Nucleus accumbens (tissue), 56 donors: ENCODE results near the gene ADIPOQ.
"Not testable (repeated sequence)": the region's sequence is repeated elsewhere in the genome, so short reads cannot be mapped to it uniquely, and the experiment has no call there.

Experiments
- DNase-seq, 56 donors: peaks; one replicate each; lab custom pipeline; 2025; lab: John Stamatoyannopoulos, UW

Gene ADIPOQ

DNA sequence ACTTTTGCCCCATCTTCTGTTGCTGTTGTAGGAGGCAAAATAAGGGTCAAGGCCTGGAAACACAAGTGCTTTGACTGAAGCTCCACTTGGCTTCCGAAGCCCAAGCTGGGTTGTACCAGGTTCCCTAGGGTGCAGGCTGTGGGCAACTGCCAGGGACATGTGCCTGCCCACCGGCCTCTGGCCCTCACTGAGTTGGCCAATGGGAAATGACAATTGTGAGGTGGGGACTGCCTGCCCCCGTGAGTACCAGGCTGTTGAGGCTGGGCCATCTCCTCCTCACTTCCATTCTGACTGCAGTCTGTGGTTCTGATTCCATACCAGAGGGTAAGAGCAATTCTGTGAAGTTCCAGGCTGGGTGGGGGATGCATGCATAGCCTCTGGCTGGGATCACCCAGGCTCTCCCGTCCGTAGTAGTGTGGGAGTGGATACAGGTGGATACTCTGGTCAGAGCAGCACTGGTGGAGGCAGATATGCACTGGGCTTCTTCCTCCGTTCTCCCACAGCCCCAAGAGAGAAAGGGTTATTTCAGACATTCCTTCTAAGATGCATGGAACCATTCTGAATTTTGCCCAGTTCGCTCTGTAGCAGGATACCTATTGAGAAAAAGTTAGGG, at the start of gene ADIPOQ:
ADIPOQ (plus strand) TSS at position 285 of the 613 bp plus-strand sequence. CDS start 10,349 bp downstream, outside the sequence.
- DNase-seq = no peak

DNA sequence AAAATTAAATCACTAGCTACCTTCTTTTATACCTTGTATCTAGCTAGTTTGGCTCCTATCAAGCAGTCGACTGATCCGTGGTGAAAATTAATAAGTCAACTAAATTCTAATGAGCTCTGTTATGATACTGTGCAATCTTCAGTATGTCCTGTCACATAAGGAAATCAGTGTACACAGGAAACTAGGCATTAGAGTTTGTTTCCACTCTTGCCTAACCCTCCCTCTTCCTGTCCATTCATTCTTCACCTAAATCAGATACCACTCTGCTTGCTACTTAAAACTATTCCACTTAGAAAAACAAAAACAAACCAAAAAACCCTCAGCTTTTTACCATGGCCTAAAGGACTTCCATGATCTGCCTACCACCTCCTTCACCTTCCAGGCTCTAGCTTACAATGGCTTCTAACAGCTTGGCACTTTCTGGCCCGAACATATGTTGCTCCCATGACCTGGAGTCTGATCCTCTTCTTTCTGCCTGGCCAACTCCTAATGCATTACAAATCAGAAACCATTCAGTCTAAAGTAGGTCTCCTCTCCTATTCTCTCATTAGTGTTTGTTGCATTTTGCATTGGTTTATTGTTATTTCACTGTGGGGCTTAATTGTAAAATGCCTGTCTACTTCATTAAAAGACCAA, 44.2 kb upstream of the ADIPOQ start:
- DNase-seq = no peak

DNA sequence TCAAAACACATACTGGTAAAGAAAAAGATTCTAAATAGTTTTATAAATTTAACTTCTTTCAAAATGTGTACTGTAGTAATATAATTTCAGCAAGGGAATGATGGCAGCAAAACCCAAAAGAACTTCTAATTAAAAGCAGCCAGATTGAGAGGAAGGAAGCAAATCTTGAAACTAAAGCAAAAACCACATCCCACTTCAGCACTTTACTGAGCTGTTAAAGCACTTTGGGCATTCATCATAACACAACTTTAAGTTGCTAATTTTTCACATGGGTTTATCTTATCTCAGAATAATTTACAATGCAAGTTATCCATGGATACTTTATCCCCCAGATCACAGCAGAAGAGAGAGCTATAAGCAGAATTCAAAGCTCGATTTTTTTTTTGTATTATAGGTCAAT, 42.2 kb upstream of the ADIPOQ start:
- no peak for DNase-seq

DNA sequence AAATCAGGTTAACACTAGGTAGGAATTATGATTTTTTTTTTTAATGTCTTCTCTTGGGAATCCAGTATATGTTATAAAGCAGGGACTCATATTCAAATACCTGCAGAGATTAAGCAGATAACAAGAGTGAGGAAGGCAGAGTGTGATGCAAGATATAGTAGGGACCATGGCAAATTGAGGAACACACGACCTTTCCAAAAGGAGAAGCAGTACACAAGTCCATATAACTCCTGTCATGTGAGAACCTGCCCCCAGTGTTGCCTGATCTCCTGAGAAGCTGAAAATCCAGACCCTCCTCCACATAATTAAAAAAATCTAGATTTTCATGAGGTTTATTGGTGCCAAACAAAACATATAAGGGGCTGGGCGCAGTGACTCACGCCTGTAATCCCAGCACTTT, 39.8 kb upstream of the ADIPOQ start:
- DNase-seq = no peak

DNA sequence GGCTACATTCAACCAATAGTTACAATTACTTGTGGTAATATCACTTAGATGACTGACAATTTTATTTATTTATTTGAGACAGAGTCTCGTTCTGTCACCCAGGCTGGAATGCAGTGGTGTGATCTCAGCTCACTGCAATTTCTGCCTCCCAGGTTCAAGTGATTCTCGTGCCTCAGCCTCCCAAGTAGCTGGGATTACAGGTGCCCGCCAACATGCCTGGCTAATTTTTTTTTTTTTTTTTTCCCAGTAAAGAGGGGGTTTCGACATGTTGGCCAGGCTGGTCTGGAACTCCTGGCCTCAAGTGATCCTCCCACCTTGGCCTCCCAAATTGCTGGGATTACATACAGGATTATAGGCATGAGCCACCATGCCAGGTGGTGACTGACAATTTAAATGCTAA, 39.1 kb upstream of the ADIPOQ start:
- DNase-seq = not testable (repeated sequence)

DNA sequence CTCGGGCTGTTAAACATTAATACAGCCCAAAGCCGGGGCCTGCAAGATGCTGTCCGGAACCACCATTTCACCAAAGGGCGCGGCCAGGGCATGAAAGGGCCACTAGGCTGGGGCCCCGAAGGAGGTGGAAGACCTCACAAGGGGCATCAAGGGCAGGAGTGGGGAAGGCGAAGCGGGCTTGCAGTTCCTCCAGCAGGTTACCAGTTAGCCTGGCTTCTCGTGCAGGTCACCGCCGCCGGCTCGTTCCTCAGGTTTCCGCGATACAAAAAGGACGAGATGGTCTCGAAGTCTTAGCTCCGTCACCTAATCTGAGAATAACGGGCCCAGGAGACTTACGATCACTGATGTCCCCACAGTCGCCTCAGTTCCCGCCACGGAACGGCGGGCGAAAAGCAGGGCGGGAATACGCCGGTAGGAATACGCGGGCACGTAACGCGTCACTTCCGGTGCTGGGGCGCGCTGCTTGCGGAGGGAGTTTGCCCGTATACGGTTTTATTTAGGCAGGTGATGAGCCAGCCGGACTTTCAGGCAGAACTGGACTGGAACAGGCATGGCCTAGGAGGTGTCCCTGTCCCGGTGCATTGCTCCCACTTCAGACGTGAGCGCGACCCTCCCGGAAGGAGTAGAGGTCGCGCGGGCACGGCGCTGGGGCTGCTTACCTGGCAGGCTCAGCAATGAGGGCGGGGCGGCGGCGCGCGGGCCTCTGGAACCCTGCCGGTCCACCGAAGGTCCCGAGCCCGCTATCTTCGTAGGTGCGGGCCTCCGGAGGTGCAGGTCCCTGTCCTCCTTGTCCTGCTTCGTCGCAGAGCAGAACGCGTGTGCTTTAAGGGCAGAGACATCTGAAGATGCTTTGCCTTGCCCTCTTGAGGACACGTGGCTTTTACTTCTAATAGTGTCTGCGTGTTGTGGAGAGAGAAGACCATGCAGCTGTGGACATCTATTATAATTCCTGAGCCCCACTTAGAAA, 36.1 kb upstream of the ADIPOQ start, which contains the start of gene RFC4:
RFC4 (minus strand) TSS at position 394 of the 967 bp plus-strand sequence. CDS start 1,769 bp downstream, outside the sequence.
- DNase-seq = peak; percentile 14 to 91 (median 76)

DNA sequence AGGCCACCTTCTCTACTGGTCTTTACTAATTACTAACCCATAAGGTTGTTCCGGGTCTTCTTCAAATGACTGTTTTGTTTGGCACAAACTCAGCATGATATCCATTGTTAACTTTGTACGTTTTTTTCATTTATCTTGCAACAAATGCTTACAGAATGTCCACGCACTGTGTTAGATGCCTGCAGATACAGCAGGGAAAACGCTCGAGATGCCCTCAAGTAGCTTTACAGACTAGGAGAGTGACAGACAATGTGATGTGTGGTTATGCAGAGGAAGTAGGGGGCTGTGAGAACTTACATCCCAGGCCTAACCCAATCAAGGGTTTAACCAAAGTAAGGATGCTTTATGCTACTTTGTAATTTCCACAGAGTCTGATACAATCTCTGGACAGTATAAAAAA, 35.3 kb upstream of the ADIPOQ start:
- DNase-seq = no peak

DNA sequence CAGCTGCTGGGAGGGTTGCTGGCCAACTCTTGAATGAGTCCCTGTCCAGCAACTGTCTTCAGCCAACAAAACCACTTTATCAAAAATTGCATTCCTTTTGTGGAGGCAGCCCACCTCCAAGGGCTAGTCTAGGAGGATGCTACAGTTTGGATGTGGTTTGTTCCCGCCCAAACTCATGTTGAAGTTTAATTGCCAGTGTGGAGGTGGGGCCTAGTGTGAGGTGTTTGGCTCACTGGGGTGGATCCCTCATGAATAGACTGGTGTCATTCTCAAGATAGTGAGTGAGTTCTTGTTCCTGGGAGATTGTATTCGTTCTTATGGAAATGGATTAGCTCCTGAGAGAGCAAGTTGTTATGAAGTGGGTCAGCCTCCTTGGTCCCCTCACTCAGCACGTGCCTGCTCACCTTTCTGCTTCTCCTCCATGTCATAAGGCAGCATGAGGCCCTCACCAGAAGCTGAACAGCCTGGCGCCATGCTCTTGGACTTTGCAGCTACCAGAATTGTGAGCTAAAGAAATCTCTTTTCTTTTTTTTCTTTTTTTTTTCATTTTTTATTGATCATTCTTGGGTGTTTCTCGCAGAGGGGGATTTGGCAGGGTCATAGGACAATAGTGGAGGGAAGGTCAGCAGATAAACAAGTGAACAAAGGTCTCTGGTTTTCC, 32.0 kb upstream of the ADIPOQ start:
- no peak for DNase-seq

DNA sequence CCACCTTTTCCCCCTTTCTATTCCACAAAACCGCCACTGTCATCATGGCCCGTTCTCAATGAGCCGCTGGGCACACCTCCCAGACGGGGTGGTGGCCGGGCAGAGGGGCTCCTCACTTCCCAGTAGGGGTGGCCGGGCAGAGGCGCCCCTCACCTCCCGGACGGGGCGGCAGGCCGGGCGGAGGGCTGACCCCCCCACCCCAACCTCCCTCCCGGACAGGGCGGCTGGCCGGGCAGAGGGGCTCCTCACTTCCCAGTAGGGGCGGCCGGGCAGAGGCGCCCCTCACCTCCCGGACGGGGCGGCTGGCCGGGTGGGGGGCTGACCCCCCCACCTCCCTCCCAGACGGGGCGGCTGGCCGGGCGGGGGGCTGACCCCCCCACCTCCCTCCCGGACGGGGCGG, 31.2 kb upstream of the ADIPOQ start:
- not testable (repeated sequence) for DNase-seq

DNA sequence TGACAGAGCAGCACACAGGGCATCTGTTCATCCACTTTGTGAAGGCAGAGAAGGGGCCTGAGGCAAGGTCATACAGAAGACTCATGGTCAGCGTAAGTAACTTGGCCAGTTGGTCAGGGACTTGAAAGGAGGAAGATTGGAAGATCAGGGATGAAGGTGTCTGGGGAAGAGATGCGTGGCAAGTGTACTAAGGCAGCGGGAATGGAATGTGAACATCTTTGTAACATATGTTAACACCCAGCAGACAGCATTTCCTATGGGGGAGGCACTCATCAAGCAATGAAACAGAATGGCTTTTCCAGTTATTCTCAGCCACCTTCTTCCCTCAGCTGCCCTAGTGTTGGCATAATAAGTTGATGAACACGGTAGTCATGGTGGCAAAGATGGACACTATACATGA, 28.4 kb upstream of the ADIPOQ start:
- no peak for DNase-seq

DNA sequence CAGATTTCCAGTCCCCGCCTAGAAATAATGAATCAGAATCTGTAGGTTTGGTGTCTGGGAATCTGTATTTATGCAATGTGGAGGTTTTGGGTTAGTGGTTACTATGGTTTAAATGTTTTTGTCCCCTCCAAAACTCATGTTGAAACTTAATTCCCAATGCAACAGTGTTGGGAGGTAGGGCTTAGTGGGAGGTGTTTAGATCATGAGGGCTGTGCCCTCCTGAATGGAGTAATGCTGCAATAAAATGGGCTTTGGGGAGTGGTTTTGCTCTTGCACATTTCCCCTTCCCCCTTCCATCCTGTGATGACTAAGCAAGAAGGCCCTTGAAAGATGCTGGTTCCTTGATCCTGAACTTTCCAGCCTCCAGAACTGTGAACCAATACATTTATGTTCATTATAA, 27.1 kb upstream of the ADIPOQ start:
- no peak for DNase-seq

DNA sequence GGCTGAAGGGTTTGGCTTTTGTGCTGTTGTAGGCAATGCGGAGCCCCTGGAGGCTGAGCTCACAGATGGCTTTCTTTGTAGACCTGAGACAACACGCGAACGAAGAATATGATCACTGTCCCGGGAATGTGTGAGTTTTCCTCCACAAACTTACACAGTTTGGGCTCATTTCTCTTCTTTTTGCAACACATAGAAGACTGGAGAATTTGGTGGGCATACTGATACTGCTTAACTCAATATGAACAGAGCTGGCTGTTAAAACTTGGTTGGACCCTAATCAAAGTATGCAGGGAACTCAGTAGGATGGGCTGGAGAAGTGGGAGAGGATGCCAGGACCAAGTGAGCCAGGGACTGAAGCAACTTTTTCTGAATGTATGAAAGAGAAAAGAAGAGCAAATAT, 24.0 kb upstream of the ADIPOQ start:
- DNase-seq = no peak

DNA sequence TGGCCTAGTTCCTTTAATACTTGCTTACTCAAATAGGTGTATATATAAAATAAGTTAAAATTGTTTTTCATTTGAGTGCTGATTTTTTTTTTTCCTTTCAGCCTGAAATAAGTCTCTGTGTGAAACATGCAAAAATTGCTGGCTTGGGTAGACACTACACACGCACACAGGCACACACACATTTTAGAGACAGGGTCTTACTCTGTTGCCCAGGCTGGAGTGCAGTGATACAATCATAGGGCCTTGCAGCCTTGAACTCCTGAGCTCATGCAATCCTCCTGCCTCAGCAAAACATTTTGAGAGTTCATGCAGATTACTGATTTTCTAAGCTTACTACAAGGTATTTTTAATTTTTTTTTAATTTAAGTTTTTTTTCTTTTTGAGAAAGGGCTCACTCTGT, 23.6 kb upstream of the ADIPOQ start:
- no peak for DNase-seq

DNA sequence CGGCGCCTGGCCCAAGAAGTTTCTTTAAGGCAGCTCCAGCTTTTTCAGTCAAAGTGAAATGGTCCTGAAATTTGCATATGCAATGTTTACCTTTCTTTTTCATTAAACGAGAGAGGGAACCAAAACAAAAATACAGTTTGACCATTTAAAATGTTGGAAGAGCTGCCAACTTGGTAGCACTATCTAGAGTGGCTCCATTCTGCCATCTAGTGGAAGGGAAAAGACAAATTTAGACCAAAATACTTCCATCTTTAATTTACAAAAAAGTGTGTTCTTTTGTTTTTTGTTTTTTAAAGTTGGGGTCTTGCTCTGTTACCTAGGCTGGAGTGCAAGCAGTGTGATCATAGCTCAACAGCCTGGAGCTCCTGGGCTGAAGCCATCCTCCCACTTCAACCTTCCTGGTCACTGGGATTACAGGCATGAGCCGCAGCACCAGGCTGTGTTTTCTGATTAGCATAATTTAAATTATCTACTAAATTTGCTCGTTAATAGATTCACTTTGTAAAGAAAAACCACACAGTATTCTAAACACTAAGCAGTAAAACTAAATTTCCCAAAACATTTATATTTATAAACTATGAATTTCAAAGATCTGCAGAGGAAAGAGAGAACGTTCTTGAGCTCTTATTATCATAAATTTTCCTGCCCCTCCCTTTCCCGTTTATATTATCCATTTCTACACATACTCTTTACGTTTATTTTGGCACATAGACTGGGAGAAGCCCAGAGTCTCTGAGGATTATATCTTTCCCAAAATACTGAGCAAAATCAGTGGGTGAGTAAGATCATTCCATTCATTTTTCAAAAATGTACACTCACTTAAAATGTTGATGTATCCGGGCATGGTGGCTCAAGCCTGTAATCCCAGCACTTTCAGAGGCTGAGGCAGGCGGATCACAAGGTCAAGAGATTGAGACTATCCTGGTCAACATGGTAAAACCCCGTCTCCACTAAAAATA, 20.8 kb upstream of the ADIPOQ start:
- DNase-seq = no peak

DNA sequence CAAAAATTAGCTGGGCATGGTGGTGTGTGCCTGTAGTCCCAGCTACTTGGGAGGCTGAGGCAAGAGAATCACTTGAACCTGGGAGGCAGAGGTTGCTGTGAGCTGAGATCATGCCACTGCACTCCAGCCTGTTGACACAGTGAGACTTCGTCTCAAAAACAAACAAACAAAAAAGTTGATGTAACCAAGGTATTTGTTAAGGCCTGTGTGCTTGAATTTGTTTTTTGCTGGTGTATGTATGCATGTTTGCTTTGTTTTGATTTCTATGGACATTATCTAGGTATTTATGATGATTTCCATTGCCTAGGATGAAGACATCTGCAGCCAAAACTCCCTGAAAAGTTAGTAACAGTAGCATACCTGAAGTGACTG, 20.1 kb upstream of the ADIPOQ start:
- DNase-seq = not testable (repeated sequence)

DNA sequence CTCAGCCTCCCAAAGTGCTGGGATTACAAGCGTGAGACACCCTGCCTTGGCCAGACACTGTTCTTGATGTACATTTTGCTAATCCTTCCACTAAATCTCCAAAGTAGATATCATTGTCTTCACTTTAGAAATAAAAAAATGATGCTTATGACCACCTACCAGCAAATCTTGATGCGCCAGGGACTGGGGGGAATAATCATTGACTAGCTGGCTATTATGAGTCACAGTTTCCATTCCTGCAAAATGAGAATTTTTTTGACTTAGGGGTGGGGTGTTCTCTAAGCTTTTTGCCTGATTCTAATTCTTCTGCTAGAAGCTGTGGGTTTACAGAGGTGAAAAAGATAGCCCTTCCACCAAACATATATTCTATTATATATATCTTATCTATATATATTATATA, 19.1 kb upstream of the ADIPOQ start:
- no peak for DNase-seq

DNA sequence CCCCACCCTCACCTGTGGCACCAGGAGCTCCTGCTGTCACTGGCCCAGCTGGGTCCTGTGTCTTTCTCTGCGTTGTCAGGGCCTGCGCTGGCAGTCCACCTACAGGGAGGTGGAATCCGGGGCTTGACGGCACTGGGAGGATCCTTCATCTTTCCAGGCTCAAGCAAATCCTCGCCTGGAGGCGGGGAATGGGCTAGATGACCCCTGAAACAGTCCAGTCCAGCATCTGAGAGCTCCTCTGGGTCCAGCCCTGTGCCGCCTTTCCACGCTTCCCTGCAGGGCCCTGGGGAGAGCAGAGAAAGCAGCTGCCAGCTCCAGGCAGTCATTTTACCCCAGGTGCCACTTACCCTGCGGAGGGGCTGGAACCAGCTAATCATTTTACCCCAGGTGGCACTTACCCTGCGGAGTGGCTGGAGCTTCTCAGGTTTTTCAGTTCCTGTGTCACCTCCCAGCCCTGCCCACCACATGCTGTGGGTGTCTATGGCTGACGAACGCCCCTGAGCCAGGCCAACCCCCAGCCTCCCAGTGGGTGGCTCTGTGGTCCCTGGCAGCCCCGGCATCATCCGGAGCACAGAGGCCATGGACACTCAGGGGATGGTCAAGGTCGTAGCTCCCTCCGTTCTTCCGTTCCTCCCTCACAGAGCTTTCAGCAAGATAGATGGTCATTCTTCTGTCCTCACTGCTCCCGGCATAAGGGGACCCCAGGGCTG, 17.9 kb upstream of the ADIPOQ start:
- DNase-seq = no peak

DNA sequence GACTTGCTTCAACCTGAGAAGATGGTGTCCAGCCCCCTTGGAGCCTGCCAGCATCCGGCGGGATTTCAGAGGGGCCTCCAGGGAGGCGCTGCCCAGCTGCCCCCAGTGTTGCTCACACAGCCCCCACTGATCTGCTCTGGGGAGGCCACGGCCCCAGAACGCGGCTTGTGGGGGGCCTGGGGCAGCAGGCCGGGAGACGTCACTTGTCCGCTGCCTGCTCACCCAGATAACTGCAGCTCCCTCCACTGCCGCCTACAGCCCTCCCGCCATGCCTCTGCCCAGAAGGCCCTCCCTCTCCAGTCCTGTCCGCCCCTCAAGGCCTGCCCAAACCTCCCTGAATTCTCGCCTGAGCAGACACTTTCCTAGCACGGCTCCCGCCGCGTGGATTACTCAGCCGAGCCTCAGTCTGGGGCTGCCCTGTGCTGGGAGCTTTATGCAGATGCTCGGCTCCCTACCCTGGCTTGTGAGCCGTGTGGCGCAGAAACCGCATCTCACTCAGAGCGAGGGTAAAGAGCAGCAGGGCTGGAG, 17.2 kb upstream of the ADIPOQ start:
- DNase-seq = peak in 14 of 56 donors; percentile 3 to 51 (median 20)
